ENCODE data around the gene EMP1.

The EMP1 gene

GRCh38 chr12:13223941-13224340, 27.4 kb downstream of the EMP1 start:
- DNase-seq = no peak

- no peak for DNase-seq
Measured at GRCh38 chr12:13227191-13227590, 30.7 kb downstream of the EMP1 start.

GRCh38 chr12:13228579-13228978, 32.1 kb downstream of the EMP1 start:
- DNase-seq = no peak

GRCh38 chr12:13229504-13229903, 33.0 kb downstream of the EMP1 start:
- DNase-seq = no peak

- no peak for DNase-seq
Measured at GRCh38 chr12:13230500-13230899, 34.0 kb downstream of the EMP1 start.

GRCh38 chr12:13233830-13234641, 37.5 kb downstream of the EMP1 start:
- DNase-seq = peak in 1 of 2 donors; percentile 36

GRCh38 chr12:13238204-13238603, 41.7 kb downstream of the EMP1 start:
- no peak for DNase-seq

- no peak for DNase-seq
Measured at GRCh38 chr12:13241833-13242488, 45.4 kb downstream of the EMP1 start.

GRCh38 chr12:13242936-13243335, 46.4 kb downstream of the EMP1 start:
- DNase-seq = no peak

GRCh38 chr12:13243516-13244070, 47.1 kb downstream of the EMP1 start:
- no peak for DNase-seq

GRCh38 chr12:13247596-13247995, 51.1 kb downstream of the EMP1 start:
- DNase-seq = no peak

- DNase-seq = no peak
Measured at GRCh38 chr12:13248964-13249363, 52.4 kb downstream of the EMP1 start.

- DNase-seq = no peak
Measured at GRCh38 chr12:13250416-13250815, 53.9 kb downstream of the EMP1 start.

GRCh38 chr12:13251521-13251920, 55.0 kb downstream of the EMP1 start:
- DNase-seq = no peak

GRCh38 chr12:13252024-13252423, 55.5 kb downstream of the EMP1 start:
- DNase-seq = no peak

- no peak for DNase-seq
Measured at GRCh38 chr12:13252616-13253015, 56.1 kb downstream of the EMP1 start.

GRCh38 chr12:13253966-13254760, 57.6 kb downstream of the EMP1 start:
- no peak for DNase-seq

- DNase-seq = peak; percentile 68 to 89
Measured at GRCh38 chr12:13255792-13256691, 59.5 kb downstream of the EMP1 start.

GRCh38 chr12:13256692-13257045, 60.1 kb downstream of the EMP1 start:
- DNase-seq = no peak

- no peak for DNase-seq
Measured at GRCh38 chr12:13257356-13257875, 60.9 kb downstream of the EMP1 start.

GRCh38 chr12:13258197-13258596, 61.7 kb downstream of the EMP1 start:
- no peak for DNase-seq

GRCh38 chr12:13258717-13259119, 62.2 kb downstream of the EMP1 start:
- DNase-seq = no peak

All from bone marrow (tissue), 2 donors.